H1 (cell line): ENCODE results near the gene RFNG. TPM values are rescaled to one million over a fixed set of nuclear protein-coding genes. Genes with fewer than 3 reads are reported as not detected.

Experiments
- CTCF ChIA-PET: fragments of 300-600 bp; sonication (Branson Sonifier 250); formaldehyde crosslinking; loops from one replicate; lab custom pipeline; 2021; ENCODE audit not compliant: partially characterized antibody; lab: Charles Lee
- POLR2A ChIA-PET: fragments of 300-600 bp; sonication (Branson Sonifier 250); formaldehyde crosslinking; loops from one replicate; lab custom pipeline; 2021; ENCODE audit warnings: inconsistent platforms; ENCODE audit not compliant: partially characterized antibody; lab: Charles Lee
- DNase-seq, 2 experiments: peaks; one replicate each; pipeline versions ENCODE4 v3.0.0 to v3.0.0-alpha.2; 2010 to 2022; ENCODE audit warnings: low spot score in 2 of 2, low read depth in 1 of 2, mixed read lengths in 1 of 2
- FAIRE-seq: peaks from 2 replicates; lab custom pipeline; 2011; peaks lifted over from hg19 to GRCh38; lab: Jason Lieb, UNC
- H2AFZ ChIP-seq: 2 replicates; pipeline ENCODE4 v1.8.1; 2012; ENCODE audit warnings: low read length, inconsistent platforms
- H2AK5ac ChIP-seq: 2 replicates; pipeline ENCODE4 v1.6.1; 2013; ENCODE audit warnings: low read depth, low read length
- H2BK120ac ChIP-seq: replicated peaks from 2 replicates; pipeline ENCODE3; 2013; ENCODE audit warnings: low read depth, low read length, inconsistent platforms
- H2BK12ac ChIP-seq: 2 replicates; pipeline ENCODE4 v1.6.1; 2013; ENCODE audit warnings: low read depth, low read length
- H2BK15ac ChIP-seq: 2 replicates; pipeline ENCODE4 v1.6.1; 2013; ENCODE audit warnings: low read length
- H2BK20ac ChIP-seq: 2 replicates; pipeline ENCODE4 v1.6.1; 2013; ENCODE audit warnings: low read length
- H2BK5ac ChIP-seq: 2 replicates; pipeline ENCODE4 v1.6.1; 2013; ENCODE audit warnings: low read depth, low read length
- H3K14ac ChIP-seq: 2 replicates; pipeline ENCODE4 v1.6.1; 2013; ENCODE audit warnings: inconsistent platforms; ENCODE audit not compliant: insufficient read length
- H3K18ac ChIP-seq: 2 replicates; pipeline ENCODE4 v1.6.1; 2013; ENCODE audit warnings: low read length; ENCODE audit errors: extremely low read depth
- H3K23ac ChIP-seq: 2 replicates; pipeline ENCODE4 v1.6.1; 2013; ENCODE audit warnings: inconsistent platforms; ENCODE audit not compliant: insufficient read length
- H3K23me2 ChIP-seq: 2 replicates; pipeline ENCODE4 v1.6.1; 2013; ENCODE audit warnings: low read depth, low read length
- H3K27ac ChIP-seq: 2 replicates; pipeline ENCODE4 v1.6.1; 2011; ENCODE audit warnings: low read depth, low read length, inconsistent platforms
- H3K27me3 ChIP-seq, 4 experiments: replicated peaks in 1 of 4; 1 replicate in 1 of 4; 2 replicates in 3 of 4; pipeline versions ENCODE4 v1.6.1 to v1.8.1; 2011 to 2013; ENCODE audit warnings: low read length in 3 of 4, mild to moderate bottlenecking in 3 of 4, inconsistent platforms in 2 of 4, mixed read lengths in 2 of 4, moderate library complexity in 1 of 4; ENCODE audit not compliant: control insufficient read depth in 3 of 4, insufficient read depth in 3 of 4; ENCODE audit errors: extremely low read depth in 1 of 4
- H3K36me3 ChIP-seq, 4 experiments: 2 replicates each; pipeline versions ENCODE4 v1.6.1 to v1.8.1; 2011 to 2013; ENCODE audit warnings: mild to moderate bottlenecking in 4 of 4, low read length in 3 of 4, moderate library complexity in 2 of 4, control low read depth in 1 of 4, inconsistent platforms in 1 of 4; ENCODE audit not compliant: insufficient read depth in 4 of 4, control insufficient read depth in 2 of 4
- H3K4ac ChIP-seq: replicated peaks from 2 replicates; pipeline ENCODE3; 2013; ENCODE audit warnings: low read length, low read depth, mixed read lengths, inconsistent platforms; ENCODE audit not compliant: insufficient read length
- H3K4me1 ChIP-seq, 4 experiments: replicated peaks in 1 of 4; 1 replicate in 1 of 4; 2 replicates in 3 of 4; pipeline versions ENCODE4 v1.6.1 to v1.8.1; 2011 to 2013; ENCODE audit warnings: low read length in 3 of 4, inconsistent platforms in 2 of 4, mixed read lengths in 1 of 4; ENCODE audit not compliant: insufficient read depth in 4 of 4, control insufficient read depth in 3 of 4
- H3K4me2 ChIP-seq, 2 experiments: 2 replicates each; pipeline versions ENCODE4 v1.6.1 to v1.8.1; 2011 to 2013; ENCODE audit warnings: low read depth in 2 of 2, low read length in 2 of 2, control low read depth in 1 of 2, inconsistent platforms in 1 of 2, mild to moderate bottlenecking in 1 of 2; ENCODE audit not compliant: insufficient read depth in 1 of 2
- H3K4me3 ChIP-seq, 4 experiments: fragments of 200-600, 300-600 bp in 1 of 4; sonication (generic), shearing (Covaris generic), sonication (Bioruptor Twin) in 1 of 4; 2 replicates each; pipeline versions ENCODE4 v1.5.1 to v1.8.1; 2011 to 2016; ENCODE audit warnings: low read length in 4 of 4, low read depth in 3 of 4, control low read depth in 2 of 4, inconsistent platforms in 2 of 4, mild to moderate bottlenecking in 2 of 4, mixed read lengths in 1 of 4, moderate library complexity in 1 of 4; ENCODE audit not compliant: insufficient read depth in 2 of 4; ENCODE audit errors: extremely low read depth in 1 of 4
- H3K56ac ChIP-seq: replicated peaks from 2 replicates; pipeline ENCODE3; 2013; ENCODE audit warnings: low read depth, mild to moderate bottlenecking, mixed read lengths, low read length, inconsistent platforms; ENCODE audit not compliant: insufficient read length
- H3K79me1 ChIP-seq: 2 replicates; pipeline ENCODE4 v1.6.1; 2013; ENCODE audit warnings: low read depth, low read length, control low read depth
- H3K79me2 ChIP-seq, 2 experiments: 2 replicates each; pipeline versions ENCODE4 v1.6.1 to v1.8.1; 2012 to 2013; ENCODE audit warnings: low read length in 2 of 2, mild to moderate bottlenecking in 2 of 2, inconsistent platforms in 1 of 2; ENCODE audit not compliant: insufficient read depth in 2 of 2, control insufficient read depth in 1 of 2
- H3K9ac ChIP-seq, 4 experiments: replicated peaks in 1 of 4; 1 replicate in 1 of 4; 2 replicates in 3 of 4; pipeline versions ENCODE4 v1.6.1 to v1.8.1; 2011 to 2013; ENCODE audit warnings: low read depth in 3 of 4, low read length in 3 of 4, control low read depth in 2 of 4, mild to moderate bottlenecking in 2 of 4, moderate library complexity in 2 of 4, inconsistent platforms in 1 of 4; ENCODE audit errors: extremely low read depth in 1 of 4
- H3K9me3 ChIP-seq, 2 experiments: 2 replicates each; pipeline versions ENCODE4 v1.6.1 to v1.8.1; 2012 to 2013; ENCODE audit warnings: mild to moderate bottlenecking in 2 of 2, moderate library complexity in 2 of 2, control low read depth in 1 of 2, inconsistent platforms in 1 of 2, low read depth in 1 of 2, low read length in 1 of 2, mixed read lengths in 1 of 2; ENCODE audit not compliant: insufficient read depth in 2 of 2
- H4K20me1 ChIP-seq, 2 experiments: replicated peaks in 1 of 2; 2 replicates each; pipeline versions ENCODE3 to v1.8.1; 2011 to 2013; ENCODE audit warnings: inconsistent platforms in 2 of 2, low read length in 2 of 2, mild to moderate bottlenecking in 1 of 2; ENCODE audit not compliant: insufficient read depth in 2 of 2, control insufficient read depth in 1 of 2
- H4K5ac ChIP-seq: 2 replicates; pipeline ENCODE4 v1.6.1; 2013; ENCODE audit warnings: low read length, low read depth, mixed read lengths, inconsistent platforms; ENCODE audit not compliant: insufficient read length
- H4K8ac ChIP-seq: 2 replicates; pipeline ENCODE4 v1.8.0; 2013; ENCODE audit warnings: mild to moderate bottlenecking, moderate library complexity, low read length, inconsistent platforms; ENCODE audit not compliant: insufficient read depth; ENCODE audit errors: extremely low read depth
- H4K91ac ChIP-seq: replicated peaks from 2 replicates; pipeline ENCODE3; 2013; ENCODE audit warnings: low read length, mixed read lengths, inconsistent platforms; ENCODE audit not compliant: insufficient read length
- CTCF ChIP-seq, 3 experiments: IDR thresholded peaks; 1 replicate in 2 of 3; 2 replicates in 1 of 3; pipeline versions ENCODE4 v1.5.1 to v1.6.1; 2011; ENCODE audit warnings: low read length in 3 of 3, mild to moderate bottlenecking in 3 of 3, inconsistent platforms in 2 of 3, low read depth in 1 of 3, moderate library complexity in 1 of 3; ENCODE audit not compliant: insufficient read depth in 1 of 3; ENCODE audit errors: control extremely low read depth in 1 of 3
- POLR2A ChIP-seq, 2 experiments: IDR thresholded peaks; 1 replicate in 1 of 2; 2 replicates in 1 of 2; pipeline ENCODE4 v1.6.1; 2011; ENCODE audit warnings: low read depth in 2 of 2, low read length in 2 of 2, mild to moderate bottlenecking in 2 of 2; ENCODE audit errors: control extremely low read depth in 1 of 2
- RAD21 ChIP-seq, 2 experiments: IDR thresholded peaks in 1 of 2; conservative IDR thresholded peaks in 1 of 2; 2 replicates each; pipeline ENCODE4 v1.6.1; 2011; ENCODE audit warnings: low read depth in 2 of 2, low read length in 2 of 2, improper control_type of control experiment in 1 of 2, inconsistent platforms in 1 of 2, mild to moderate bottlenecking in 1 of 2, moderate library complexity in 1 of 2
- TAF1 ChIP-seq: IDR thresholded peaks from 2 replicates; pipeline ENCODE4 v1.6.1; 2011; ENCODE audit warnings: mild to moderate bottlenecking, low read depth, low read length
- WGBS, 2 experiments: shearing (Covaris generic) in 1 of 2; methylation state at CpG; one replicate each; pipeline versions ENCODE4 v1.1.6 to v1.1.7; 2013 to 2015; ENCODE audit warnings: low lambda C conversion rate in 2 of 2, mixed read lengths in 2 of 2, inconsistent platforms in 1 of 2, low coverage in 1 of 2, missing lambda C conversion rate in 1 of 2; ENCODE audit not compliant: insufficient replicate concordance in 2 of 2, insufficient coverage in 1 of 2, insufficient read length in 1 of 2; ENCODE audit errors: extremely low coverage in 1 of 2, missing lambda C conversion rate in 1 of 2; 5-methylcytosine and 5-hydroxymethylcytosine counted together
- polyA plus RNA-seq, 7 experiments: library from polyadenylated mRNA; depleted of rRNA in 3 of 7; stranded (reverse) in 5 of 7; unstranded in 2 of 7; fragments of >200 nt in 5 of 7; fragments of 200-250 nt in 2 of 7; gene quantifications; 1 replicate in 5 of 7; 2 replicates in 1 of 7; 4 replicates in 1 of 7; pipeline versions ENCODE4 v1.2.1 to v1.2.3, GENCODE V29; 2011 to 2013; ENCODE audit warnings: missing spikeins in 2 of 7, mixed read lengths in 2 of 7
- total RNA-seq: library from RNA; stranded (reverse); fragmentation: NEBNext Ultra II Directional; extraction: Animal tissue kit (Norgen Biotek cat#: 25700); gene quantifications from 2 replicates; pipeline ENCODE4 v1.2.1, GENCODE V29; 2021

The RFNG gene
- total and polyA plus RNA-seq, 2 of the 8 experiments (the other 6 are each of a cell fraction or from before 2014, with no cell fraction given) = 26.7 to 28.4 TPM

GRCh38 chr17:82100502-82101298, 49.1 kb upstream of the RFNG start:
- H3K23me2 ChIP-seq = peaks cover 14% of the 10 kb centered on the region; the same call in 1 of the 2 replicates
- H2AK5ac ChIP-seq = peak overlapping the region; percentile 7; the same call in 1 of the 2 replicates
- DNase-seq = no peak
- ChIA-PET POLR2A (interaction anchor here (0.9 to 2.9 kb wide), 10 partner anchors 8 to 80 kb away, joined by 3 to 15 read pairs (median 4); partner anchors contain the start of genes CENPX and LRRC45), CTCF (interaction anchor here (0.7 to 6.5 kb wide), 4 partner anchors 16 to 244 kb away, joined by 3 to 61 read pairs (median 6); no protein-coding TSS in a partner anchor)
- H3K9me3 ChIP-seq = no peaks in the 10 kb centered on the region
- peaks cover 3 to 7% (median 6%) of the 10 kb centered on the region in 4 experiments; a peak in 5 of 8 replicates for H3K36me3 ChIP-seq
- H2BK15ac ChIP-seq = peak overlapping the region; percentile 72; the same call in 1 of the 2 replicates
- H4K20me1 ChIP-seq = peaks cover under 1 to 13% of the 10 kb centered on the region in 2 experiments
- H3K4me3 ChIP-seq = no peak overlapping the region
- H3K23ac ChIP-seq = no peak overlapping the region
- H2BK5ac ChIP-seq = peak overlapping the region; percentile 58; the same call in 1 of the 2 replicates
- no peak overlapping the region for H3K14ac ChIP-seq
- H3K79me2 ChIP-seq = peaks cover 15 to 29% of the 10 kb centered on the region in 2 experiments; a peak in 3 of 4 replicates
- peak in 1 of 2 experiments; percentile 11; a peak in 1 of 3 replicates for TF ChIP-seq POLR2A (IDR thresholded peaks at IDR 0.05; ENCODE audit: control extremely low read depth in 1 of 2, low read depth in 2 of 2, low read length in 2 of 2)
- TF ChIP-seq RAD21 (IDR thresholded peaks at IDR 0.05 in 1 of 2, conservative IDR thresholded peaks at IDR 0.05 in 1 of 2; ENCODE audit: low read depth in 2 of 2, low read length in 2 of 2) = no peak
- no peak for TF ChIP-seq TAF1
- TF ChIP-seq CTCF (IDR thresholded peaks at IDR 0.05; ENCODE audit: control extremely low read depth in 1 of 3, insufficient read depth in 1 of 3, low read depth in 1 of 3, low read length in 3 of 3) = no peak
- H3K79me1 ChIP-seq = peaks cover 7% of the 10 kb centered on the region
- H2BK120ac ChIP-seq = no peak overlapping the region
- peak overlapping the region in 1 of 2 experiments; percentile 65; a peak in 2 of 4 replicates for H3K4me2 ChIP-seq
- no peaks in the 10 kb centered on the region for H3K27me3 ChIP-seq
- H4K5ac ChIP-seq = no peak overlapping the region
- H3K27ac ChIP-seq = no peak overlapping the region
- no peak overlapping the region for H2AFZ ChIP-seq
- H4K8ac ChIP-seq = peak overlapping the region; percentile 65; the same call in 1 of the 2 replicates
- H3K18ac ChIP-seq = peak overlapping the region; percentile 53; the same call in 1 of the 2 replicates
- no peak for FAIRE-seq
- no peak overlapping the region for H3K9ac ChIP-seq
- H3K4me1 ChIP-seq = peaks cover 0 to 64% (median 53%) of the 10 kb centered on the region in 4 experiments; a peak in 6 of 7 replicates
- peak overlapping the region; percentile 93 for H4K91ac ChIP-seq
- 87% methylated on average over 31 of the region's 35 CpGs; no CpG with 5 or more reads in 1 of the 2 experiments for WGBS, 2 experiments
- peak overlapping the region; percentile 74 for H3K4ac ChIP-seq
- H3K56ac ChIP-seq = no peak overlapping the region
- H2BK20ac ChIP-seq = no peak overlapping the region
- no peak overlapping the region for H2BK12ac ChIP-seq
